NCI-H128 (cell line): ENCODE results near the gene CRY2.

ENCODE experiments used
- DNase-seq: peaks from one replicate; lab custom pipeline; 2025; ENCODE audit not compliant: unreplicated experiment; lab: John Stamatoyannopoulos, UW

CRY2 gene

DNA sequence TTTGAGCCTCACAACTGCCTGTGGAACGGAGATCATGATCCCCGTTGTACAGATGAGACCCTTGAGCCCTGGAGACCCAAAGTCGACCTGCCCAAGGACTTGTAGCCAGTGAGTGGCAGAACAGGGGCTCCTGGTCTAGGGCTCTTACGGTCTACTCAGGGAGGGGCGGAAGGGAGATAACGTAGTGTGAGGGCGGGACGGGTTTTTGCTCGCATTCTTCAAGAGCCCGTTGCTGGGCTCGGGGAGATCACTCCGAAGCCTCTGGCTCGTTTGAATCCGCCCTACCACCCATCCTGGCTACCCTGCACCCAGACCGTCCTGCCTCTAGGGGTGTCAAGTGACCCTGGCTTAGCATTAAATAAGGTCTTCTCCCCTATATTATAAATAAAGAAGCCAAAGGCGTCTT is 639 bp downstream of the CRY2 start:
- DNase-seq = no peak

DNA sequence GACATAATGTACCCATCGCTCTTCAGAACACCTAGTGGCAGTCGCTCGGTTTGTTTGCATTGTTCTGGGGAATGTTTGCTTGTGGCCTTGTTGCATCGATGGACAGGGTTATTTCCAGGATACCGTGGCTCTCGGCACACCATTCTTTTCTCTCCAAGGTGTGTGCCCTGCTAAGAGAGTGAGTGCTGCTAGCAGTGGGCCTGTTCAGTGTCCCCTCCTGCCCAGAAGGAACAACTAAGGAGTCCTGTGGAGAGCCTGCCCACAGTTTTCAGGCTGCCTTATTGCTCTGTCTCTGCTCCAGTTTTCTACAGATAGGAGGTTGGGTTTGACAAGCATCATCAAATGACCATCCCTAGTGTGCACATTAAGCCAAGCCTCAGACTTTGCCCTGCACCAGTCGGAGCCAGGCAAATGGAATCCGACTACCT is 1.4 kb downstream of the CRY2 start:
- no peak for DNase-seq

- no peak for DNase-seq
These were observed 3.2 kb downstream of the CRY2 start for GRCh38 chr11:45850446-45850845.

DNA sequence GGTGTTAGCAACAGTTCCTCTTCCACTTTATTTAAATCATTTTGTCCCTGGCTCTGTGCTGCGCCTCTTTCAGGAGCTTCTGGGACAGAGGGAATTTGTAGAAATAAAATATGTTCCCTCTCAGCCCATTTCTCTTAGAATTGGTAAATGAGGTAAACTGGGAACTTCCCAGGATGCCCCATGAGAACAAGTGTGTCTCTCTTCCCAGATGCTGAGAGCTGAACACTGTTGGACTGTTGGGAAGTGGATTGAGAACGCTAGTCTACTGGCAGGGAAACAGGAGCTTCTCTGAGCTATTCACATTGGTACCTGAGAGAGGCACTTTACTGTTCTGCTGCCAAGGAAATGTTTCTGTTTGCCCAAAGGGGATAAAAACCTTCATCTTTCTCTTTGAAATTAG is 4.0 kb downstream of the CRY2 start:
- DNase-seq = no peak

DNA sequence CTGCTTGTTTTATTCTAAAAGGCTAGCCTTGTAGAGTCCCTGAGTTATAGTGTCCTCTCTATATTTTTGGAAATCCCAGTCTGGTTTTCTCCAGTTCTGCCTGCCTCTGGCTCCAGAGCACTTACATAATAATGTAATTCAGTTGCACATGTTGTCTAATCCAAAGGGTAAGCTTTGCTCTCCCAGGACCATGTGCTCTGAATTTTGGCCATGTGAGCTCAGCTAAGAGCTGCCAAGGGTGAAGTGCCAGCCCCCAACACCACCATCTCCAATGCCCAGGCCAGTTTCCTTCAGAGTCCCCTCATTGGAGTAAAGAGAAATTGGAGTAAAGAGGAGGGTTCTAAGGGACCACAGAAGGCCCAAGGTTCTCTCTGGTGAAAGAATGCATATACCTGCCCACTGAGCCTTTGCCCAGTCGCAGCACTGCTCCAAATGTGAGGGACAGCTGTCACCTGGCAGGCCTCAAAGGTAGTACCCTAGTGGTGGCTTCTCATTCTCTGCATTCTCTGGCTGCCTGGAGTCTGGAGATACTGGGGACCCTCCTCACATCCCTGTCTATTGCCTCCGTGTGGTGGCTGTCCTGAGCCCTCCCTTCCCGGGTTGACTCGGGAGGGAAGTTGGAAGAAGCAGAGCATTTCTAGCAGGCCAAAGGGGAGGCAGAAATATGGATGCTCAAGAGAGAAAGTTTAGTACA is 4.9 kb downstream of the CRY2 start:
- DNase-seq = no peak

GRCh38 chr11:45852712-45853101 is 5.4 kb downstream of the CRY2 start:
- no peak for DNase-seq

- DNase-seq = no peak
These were observed 6.3 kb downstream of the CRY2 start for GRCh38 chr11:45853332-45854219.

GRCh38 chr11:45855308-45855707 is 8.0 kb downstream of the CRY2 start:
- no peak for DNase-seq

DNA sequence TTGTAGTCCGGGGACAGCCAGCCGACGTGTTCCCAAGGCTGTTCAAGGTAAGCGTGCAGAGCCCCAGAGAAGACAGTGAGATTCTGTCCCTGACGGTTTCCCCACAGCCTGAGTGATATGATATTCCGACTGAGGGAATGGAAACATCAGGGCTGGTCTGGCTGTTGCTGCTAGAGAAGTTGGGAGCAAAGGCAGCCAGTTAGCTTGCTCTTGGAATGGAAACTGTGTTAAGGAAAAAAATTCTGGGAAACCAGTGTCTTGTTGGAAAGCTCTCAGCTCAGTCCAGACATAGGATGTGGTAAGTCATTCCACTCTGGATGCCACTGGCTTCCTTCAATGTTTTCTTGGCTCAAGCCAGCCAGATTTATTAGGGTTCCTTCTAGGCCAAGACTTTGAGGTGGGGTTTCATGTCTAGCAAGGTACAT is 8.8 kb downstream of the CRY2 start:
- no peak for DNase-seq

- no peak for DNase-seq
These were observed 10.7 kb downstream of the CRY2 start for GRCh38 chr11:45857961-45858474.

DNA sequence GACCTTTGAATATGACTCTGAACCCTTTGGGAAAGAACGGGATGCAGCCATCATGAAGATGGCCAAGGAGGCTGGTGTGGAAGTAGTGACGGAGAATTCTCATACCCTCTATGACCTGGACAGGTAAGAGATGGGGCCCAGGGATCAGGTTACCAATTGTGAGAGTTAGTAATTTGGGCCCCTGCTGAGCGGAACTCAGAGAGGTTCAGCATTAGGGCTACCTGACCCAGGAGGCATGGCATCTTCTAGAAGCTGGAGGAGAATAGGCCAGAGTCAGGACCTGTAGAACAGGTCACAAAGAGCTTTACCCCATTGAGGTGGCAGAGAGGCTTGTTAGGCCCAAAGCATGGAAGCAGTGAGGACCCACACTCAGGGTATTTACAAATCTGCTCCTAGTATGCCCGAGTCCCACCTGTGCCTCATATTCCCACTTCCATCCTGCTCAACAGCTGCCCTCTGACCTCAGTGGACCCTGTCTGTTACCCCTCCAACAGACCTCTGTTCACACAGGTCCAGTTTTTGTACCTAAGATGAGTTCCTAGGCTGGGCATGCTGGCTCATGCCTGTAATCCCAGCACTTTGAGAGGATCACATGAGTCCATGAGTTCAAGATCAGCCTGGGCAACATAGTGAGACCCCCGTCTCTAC is 11.6 kb downstream of the CRY2 start:
- DNase-seq = no peak

- no peak for DNase-seq
These were observed 12.4 kb downstream of the CRY2 start for GRCh38 chr11:45859661-45860140.

DNA sequence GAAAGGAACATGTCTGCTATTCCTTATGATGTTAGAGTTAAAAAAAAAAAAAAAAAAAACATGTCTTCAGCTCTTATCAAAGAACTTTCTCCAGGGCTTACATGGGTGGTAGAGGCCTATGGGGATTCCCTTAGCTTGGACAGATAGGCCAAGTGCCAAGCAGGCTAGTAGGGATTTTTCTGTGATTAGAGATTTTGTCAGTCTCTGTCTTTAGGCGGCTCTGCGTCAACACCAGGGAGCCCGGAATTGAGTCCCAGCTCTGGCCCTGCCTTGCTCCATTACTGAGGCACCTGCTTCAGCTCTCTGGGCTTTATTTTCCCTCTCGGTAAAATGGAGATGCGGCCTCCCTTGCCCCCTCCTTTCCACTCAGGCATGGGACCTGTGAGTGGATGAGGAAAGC is 13.1 kb downstream of the CRY2 start:
- no peak for DNase-seq

DNA sequence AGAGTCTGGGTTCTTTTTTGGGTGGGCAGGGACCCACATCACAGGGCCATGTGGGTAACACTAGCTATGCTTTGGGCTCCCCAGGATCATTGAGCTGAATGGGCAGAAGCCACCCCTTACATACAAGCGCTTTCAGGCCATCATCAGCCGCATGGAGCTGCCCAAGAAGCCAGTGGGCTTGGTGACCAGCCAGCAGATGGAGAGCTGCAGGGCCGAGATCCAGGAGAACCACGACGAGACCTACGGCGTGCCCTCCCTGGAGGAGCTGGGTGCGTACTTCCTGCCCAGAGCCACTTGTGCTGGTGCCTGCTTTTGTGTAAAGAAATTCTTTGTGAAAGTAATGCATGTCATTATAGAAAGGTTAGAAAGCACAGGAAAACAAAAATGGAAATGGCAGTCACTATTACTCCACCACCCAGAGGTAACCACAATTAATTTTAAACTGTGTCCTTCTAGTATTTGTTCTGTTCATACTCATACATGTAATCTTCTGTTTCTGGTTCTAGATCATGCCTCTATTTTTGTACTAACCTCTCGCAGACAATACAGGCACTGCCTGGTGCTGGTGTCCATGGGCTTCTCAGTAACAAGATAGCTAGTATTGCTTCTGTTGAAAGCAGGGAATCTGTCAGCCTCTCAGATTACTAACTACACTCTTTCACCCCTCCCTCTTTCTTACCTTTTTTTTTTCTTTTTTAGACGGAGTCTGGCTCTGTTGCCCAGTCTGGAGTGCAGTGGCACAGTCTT is 13.7 kb downstream of the CRY2 start:
- no peak for DNase-seq

GRCh38 chr11:45864041-45864440 is 16.8 kb downstream of the CRY2 start:
- DNase-seq = no peak

DNA sequence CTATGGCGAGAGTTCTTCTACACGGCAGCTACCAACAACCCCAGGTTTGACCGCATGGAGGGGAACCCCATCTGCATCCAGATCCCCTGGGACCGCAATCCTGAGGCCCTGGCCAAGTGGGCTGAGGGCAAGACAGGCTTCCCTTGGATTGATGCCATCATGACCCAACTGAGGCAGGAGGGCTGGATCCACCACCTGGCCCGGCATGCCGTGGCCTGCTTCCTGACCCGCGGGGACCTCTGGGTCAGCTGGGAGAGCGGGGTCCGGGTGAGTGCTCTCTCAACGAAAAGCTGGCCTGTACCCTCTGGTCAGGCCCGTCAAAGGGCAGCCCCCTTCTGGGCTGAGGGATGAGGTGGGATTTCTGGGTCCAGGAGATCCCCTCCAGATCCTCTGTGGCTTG is 22.3 kb downstream of the CRY2 start:
- DNase-seq = no peak

GRCh38 chr11:45870706-45871105 is 23.4 kb downstream of the CRY2 start:
- DNase-seq = no peak

DNA sequence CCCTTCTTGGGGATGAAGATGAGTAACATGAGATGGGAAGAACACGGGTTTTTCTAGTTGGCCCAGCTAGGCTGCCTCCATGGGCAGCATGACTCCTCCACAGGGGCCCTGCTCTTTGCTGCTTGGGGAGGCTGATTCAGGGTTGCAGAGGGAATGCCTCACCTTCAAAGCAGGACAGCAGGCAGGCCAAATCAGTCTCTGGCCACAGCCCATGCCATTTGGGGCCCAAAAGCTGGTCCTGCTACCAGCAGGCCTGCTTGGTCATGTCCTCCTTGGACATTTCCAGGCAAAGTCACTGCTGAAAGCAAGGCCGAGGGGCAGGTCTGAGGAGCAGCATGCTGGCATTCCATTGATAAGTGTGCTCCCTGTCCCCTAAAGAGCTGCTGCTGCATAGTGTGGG is 24.4 kb downstream of the CRY2 start:
- no peak for DNase-seq

DNA sequence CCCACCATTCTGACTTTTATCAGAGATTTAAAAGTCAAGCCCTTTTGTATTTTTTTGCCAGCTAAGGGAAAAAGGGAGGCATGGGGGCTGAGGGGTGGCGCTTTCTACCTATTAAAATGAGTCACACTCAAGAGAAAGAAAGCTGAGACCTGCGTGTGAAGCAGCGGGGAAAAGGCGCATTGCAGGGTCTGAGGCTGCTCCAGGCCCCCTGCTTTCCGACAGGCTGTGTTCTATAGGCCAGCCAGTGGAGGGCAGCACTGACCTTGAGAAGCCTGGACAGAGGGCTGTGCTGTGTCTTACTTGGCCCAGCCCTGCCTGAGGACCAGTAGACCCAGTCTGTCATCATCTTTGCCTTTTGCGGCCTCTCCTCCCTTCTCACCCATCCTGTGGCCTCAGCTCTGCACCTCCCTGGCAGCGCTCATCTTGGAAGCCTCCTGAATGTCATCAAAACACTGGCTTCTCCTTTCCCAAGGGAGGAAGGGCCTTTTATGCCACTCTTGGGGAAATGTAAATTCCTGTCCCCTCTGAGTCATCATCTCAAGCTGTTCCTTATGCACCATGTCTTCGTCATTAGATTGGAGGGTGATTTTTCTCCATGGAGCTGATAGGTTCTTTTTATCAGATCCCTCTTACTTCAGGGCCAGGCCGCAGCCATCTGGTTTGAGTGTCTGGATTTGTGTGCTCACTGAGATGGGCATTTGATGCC is 25.5 kb downstream of the CRY2 start:
- peak; percentile 61 for DNase-seq

DNA sequence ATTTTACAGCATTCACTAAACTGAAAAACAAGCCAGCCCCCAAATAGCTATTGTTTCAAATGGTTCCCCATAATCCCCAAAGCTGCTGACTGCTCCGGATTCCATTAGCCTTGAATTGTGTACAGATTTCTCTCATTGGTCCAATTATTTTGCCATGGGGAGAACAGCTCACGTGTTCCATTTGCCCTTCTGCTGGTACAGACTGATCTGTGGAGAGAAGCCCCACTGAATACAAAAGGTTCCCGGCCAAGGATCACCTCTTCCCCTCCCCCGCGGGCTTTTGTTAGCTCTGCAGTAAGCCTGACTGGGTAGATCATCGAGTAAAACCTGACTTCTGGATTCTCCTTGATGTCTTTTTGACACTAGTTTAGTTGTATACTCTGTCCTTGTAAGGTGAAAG is 29.1 kb downstream of the CRY2 start:
- no peak for DNase-seq
